Measurements from ENCODE around the gene TM2D3. TPM values are rescaled to one million over a fixed set of nuclear protein-coding genes. Genes with fewer than 3 reads are reported as not detected.

The TM2D3 gene
- total and polyA plus RNA-seq, 2 donors (not counting 1 experiment from before 2014, with no cell fraction given): 35.5 to 63.5 TPM

DNA sequence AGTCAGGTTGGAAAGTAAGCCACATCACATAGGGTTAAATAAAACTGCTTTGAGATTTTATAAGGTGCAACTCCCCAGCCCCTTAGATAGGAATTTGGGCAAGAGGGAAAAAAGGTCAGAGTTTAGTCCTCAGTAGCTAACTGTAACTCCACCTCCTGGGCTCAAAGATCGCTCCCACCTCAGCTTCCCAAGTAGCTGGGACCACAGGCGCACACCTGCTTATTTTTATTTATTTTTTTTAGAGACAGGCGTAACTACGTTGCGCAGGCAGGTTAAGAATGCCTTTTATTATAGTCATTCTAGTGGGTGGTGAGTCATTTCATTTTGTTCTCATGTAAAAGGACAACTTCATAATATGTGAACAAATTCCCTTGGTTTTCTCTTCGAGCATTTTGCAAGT is 14.7 kb downstream of the TM2D3 start:
- Histone ChIP-seq H3K79me2 (ENCODE audit: control insufficient read depth, insufficient read depth, low read length) (peaks cover 15% of the 10 kb centered on the region), H3K27ac (ENCODE audit: low read length in 2 of 2) (no peak overlapping the region), H2AFZ (ENCODE audit: insufficient read depth, low read depth, low read length, poor library complexity, severe bottlenecking) (no peak overlapping the region), H3K4me3 (ENCODE audit: control extremely low read depth in 1 of 5, extremely low read depth in 1 of 5, insufficient read depth in 1 of 5, low read depth in 2 of 5, low read length in 4 of 5) (no peak overlapping the region), H3K27me3 (replicated peaks in 1 of 4; ENCODE audit: control extremely low read depth in 1 of 4, control insufficient read depth in 3 of 4, insufficient read depth in 4 of 4, low read length in 3 of 4) (no peaks in the 10 kb centered on the region), H3K9ac (ENCODE audit: low read length) (no peak overlapping the region), H3K4me2 (replicated peaks; ENCODE audit: low read depth, low read length, poor library complexity, severe bottlenecking) (no peak overlapping the region), H3K9me3 (ENCODE audit: control extremely low read depth in 1 of 3, control insufficient read depth in 2 of 3, insufficient read depth in 1 of 3, low read length in 2 of 3) (no peaks in the 10 kb centered on the region), H4K20me1 (ENCODE audit: control insufficient read depth, insufficient read depth, low read length, poor library complexity, severe bottlenecking) (peaks cover 17% of the 10 kb centered on the region), H3K36me3 (replicated peaks in 1 of 2; ENCODE audit: control extremely low read depth in 1 of 2, control insufficient read depth in 1 of 2, extremely low read depth in 1 of 2, insufficient read depth in 2 of 2, low read length in 1 of 2) (peaks cover 0 to 23% of the 10 kb centered on the region in 2 experiments), H3K4me1 (ENCODE audit: control insufficient read depth in 2 of 2, insufficient read depth in 2 of 2, low read length in 2 of 2) (peaks cover 17 to 19% of the 10 kb centered on the region in 2 donors)
- Mint-ChIP-seq H3K4me3 (no peak overlapping the region), H3K9me3 (ENCODE audit: insufficient read depth) (no peaks in the 10 kb centered on the region), H3K27me3 (no peaks in the 10 kb centered on the region), H3K4me1 (peaks cover 16% of the 10 kb centered on the region), H3K27ac (no peak overlapping the region)
- ChIA-PET CTCF (interaction anchor here (0.8 to 6.8 kb wide), 2 partner anchors 348 kb away, joined by 3 to 75 read pairs; no protein-coding TSS in a partner anchor), POLR2A (no interaction called here)
- intact Hi-C loops (cut with micrococcal nuclease): no loop called here
- TF ChIP-seq EZH2 (IDR thresholded peaks at IDR 0.05; ENCODE audit: borderline replicate concordance, insufficient read depth, low read depth, low read length, poor library complexity, severe bottlenecking): no peak
- WGBS (ENCODE audit: insufficient coverage): no CpG with 5 or more reads among the region's 6 CpGs
- DNase-seq (no peak), ATAC-seq (ENCODE audit: low read depth) (no peak)

DNA sequence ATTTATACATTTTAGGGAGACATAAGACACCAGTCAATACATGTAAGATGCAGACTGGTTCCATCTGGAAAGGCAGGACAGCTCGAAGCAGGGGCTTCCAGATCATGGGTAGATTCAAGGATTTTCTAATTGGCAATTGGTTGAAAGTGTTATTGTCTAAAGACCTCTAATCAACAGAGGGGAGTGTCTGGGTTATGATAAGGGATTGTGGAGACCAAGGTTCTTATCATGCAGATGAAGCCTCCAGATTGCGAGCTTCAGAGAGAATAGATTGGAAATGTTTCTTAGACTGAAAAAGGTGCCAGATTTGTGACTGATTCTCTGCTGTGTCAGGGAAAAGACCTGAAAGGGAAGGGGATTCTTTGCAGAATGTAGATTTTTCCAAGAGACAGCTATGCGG is 15.1 kb downstream of the TM2D3 start:
- Histone ChIP-seq H3K79me2 (ENCODE audit: control insufficient read depth, insufficient read depth, low read length) (peaks cover 15% of the 10 kb centered on the region), H3K9me3 (ENCODE audit: control extremely low read depth in 1 of 3, control insufficient read depth in 2 of 3, insufficient read depth in 1 of 3, low read length in 2 of 3) (no peaks in the 10 kb centered on the region), H3K4me1 (ENCODE audit: control insufficient read depth in 2 of 2, insufficient read depth in 2 of 2, low read length in 2 of 2) (peaks cover 14% of the 10 kb centered on the region in 2 donors), H4K20me1 (ENCODE audit: control insufficient read depth, insufficient read depth, low read length, poor library complexity, severe bottlenecking) (peaks cover 17% of the 10 kb centered on the region), H3K36me3 (replicated peaks in 1 of 2; ENCODE audit: control extremely low read depth in 1 of 2, control insufficient read depth in 1 of 2, extremely low read depth in 1 of 2, insufficient read depth in 2 of 2, low read length in 1 of 2) (peaks cover 0 to 19% of the 10 kb centered on the region in 2 experiments), H2AFZ (ENCODE audit: insufficient read depth, low read depth, low read length, poor library complexity, severe bottlenecking) (no peak overlapping the region), H3K27ac (ENCODE audit: low read length in 2 of 2) (no peak overlapping the region), H3K27me3 (replicated peaks in 1 of 4; ENCODE audit: control extremely low read depth in 1 of 4, control insufficient read depth in 3 of 4, insufficient read depth in 4 of 4, low read length in 3 of 4) (no peaks in the 10 kb centered on the region), H3K9ac (ENCODE audit: low read length) (no peak overlapping the region), H3K4me3 (ENCODE audit: control extremely low read depth in 1 of 5, extremely low read depth in 1 of 5, insufficient read depth in 1 of 5, low read depth in 2 of 5, low read length in 4 of 5) (no peak overlapping the region), H3K4me2 (replicated peaks; ENCODE audit: low read depth, low read length, poor library complexity, severe bottlenecking) (no peak overlapping the region)
- no peak for ATAC-seq (ENCODE audit: low read depth)
- POLR2A ChIA-PET: no interaction called here
- TF ChIP-seq EZH2 (IDR thresholded peaks at IDR 0.05; ENCODE audit: borderline replicate concordance, insufficient read depth, low read depth, low read length, poor library complexity, severe bottlenecking): no peak
- TF ChIP-seq, protein P1, sequence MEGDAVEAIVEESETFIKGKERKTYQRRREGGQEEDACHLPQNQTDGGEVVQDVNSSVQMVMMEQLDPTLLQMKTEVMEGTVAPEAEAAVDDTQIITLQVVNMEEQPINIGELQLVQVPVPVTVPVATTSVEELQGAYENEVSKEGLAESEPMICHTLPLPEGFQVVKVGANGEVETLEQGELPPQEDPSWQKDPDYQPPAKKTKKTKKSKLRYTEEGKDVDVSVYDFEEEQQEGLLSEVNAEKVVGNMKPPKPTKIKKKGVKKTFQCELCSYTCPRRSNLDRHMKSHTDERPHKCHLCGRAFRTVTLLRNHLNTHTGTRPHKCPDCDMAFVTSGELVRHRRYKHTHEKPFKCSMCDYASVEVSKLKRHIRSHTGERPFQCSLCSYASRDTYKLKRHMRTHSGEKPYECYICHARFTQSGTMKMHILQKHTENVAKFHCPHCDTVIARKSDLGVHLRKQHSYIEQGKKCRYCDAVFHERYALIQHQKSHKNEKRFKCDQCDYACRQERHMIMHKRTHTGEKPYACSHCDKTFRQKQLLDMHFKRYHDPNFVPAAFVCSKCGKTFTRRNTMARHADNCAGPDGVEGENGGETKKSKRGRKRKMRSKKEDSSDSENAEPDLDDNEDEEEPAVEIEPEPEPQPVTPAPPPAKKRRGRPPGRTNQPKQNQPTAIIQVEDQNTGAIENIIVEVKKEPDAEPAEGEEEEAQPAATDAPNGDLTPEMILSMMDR (IDR thresholded peaks at IDR 0.05): no peak
- DNase-seq: no peak
- Mint-ChIP-seq H3K27ac (no peak overlapping the region), H3K4me3 (no peak overlapping the region), H3K27me3 (no peaks in the 10 kb centered on the region), H3K4me1 (peaks cover 12% of the 10 kb centered on the region), H3K9me3 (ENCODE audit: insufficient read depth) (no peaks in the 10 kb centered on the region)
- WGBS (ENCODE audit: insufficient coverage): 97% methylated on average over 3 of the region's 3 CpGs
- intact Hi-C loops (cut with micrococcal nuclease): no loop called here
- CTCF ChIA-PET: interaction anchor here (0.8 kb wide), 1 partner anchor 348 kb away, joined by 3 read pairs; no protein-coding TSS in a partner anchor

Data from B cell (primary cell).